ENCODE data around the gene PRL.
A peak's percentile ranks its signal among the peaks of the same experiment; 100 is the strongest.

PRL gene

DNA sequence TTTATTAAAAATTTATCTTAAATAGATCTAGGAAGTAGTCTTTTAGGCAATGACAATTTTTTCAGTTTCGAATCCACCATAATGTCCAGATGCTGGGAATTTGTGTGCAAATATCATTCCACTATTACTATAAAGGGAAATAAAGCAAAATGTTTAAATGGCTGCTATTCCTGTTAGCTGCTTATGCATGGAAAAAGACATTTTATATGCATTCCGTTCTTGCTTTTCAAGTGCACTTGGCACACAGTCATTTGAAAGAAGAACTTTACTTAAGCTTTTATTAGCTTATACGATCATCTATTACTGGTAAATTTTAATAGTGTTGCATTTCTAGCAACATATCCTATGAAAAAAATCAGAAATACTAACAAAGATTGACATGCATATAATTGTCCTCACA, 42.0 kb downstream of the PRL start:
- ChIA-PET POLR2A (ENCODE audit: low non-redundant PET) (no interaction called here), CTCF (interaction anchor here (0.6 kb wide), 1 partner anchor 1673 kb away, joined by 3 read pairs; no protein-coding TSS in a partner anchor)
- no peak for DNase-seq (ENCODE audit: low spot score)
- no peak overlapping the region for H3K27ac ChIP-seq
- TF ChIP-seq, protein P1, sequence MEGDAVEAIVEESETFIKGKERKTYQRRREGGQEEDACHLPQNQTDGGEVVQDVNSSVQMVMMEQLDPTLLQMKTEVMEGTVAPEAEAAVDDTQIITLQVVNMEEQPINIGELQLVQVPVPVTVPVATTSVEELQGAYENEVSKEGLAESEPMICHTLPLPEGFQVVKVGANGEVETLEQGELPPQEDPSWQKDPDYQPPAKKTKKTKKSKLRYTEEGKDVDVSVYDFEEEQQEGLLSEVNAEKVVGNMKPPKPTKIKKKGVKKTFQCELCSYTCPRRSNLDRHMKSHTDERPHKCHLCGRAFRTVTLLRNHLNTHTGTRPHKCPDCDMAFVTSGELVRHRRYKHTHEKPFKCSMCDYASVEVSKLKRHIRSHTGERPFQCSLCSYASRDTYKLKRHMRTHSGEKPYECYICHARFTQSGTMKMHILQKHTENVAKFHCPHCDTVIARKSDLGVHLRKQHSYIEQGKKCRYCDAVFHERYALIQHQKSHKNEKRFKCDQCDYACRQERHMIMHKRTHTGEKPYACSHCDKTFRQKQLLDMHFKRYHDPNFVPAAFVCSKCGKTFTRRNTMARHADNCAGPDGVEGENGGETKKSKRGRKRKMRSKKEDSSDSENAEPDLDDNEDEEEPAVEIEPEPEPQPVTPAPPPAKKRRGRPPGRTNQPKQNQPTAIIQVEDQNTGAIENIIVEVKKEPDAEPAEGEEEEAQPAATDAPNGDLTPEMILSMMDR (conservative IDR thresholded peaks at IDR 0.05; ENCODE audit: low read depth): no peak

DNA sequence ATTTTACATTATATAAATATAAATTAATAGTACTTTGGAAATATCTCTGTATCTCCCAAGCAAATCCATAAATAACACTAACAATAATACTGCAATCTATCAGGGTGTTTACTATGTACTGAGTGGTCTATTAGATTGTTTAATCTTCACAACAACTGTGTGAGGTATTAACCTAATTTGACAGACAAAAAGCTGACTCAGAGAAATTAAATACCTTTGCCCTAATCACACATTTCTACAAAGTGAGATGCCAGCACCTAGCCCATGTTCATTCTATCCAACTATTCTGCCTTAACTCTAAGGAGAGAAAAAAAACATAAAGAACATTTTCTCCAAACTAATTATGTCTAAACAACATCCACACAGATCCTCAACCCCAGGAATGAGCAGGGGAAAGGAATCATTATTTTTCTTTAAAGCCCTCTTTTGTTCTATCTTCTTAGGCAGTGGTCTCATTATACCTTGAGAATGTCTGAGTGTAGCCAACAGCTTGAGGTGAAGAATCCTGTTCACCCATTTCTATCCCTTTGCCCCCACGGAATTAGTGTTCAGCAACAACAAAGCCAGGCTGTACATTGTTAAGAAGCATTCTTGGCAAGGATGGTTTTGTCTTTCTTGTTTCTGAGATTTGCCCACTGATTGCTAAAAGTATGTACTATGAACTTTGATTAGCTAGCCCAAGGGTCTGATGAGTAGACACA, 42.7 kb downstream of the PRL start:
- ChIA-PET CTCF (interaction anchor here (0.6 kb wide), 1 partner anchor 1672 kb away, joined by 3 read pairs; no protein-coding TSS in a partner anchor), POLR2A (ENCODE audit: low non-redundant PET) (no interaction called here)
- no peak overlapping the region for H3K27ac ChIP-seq
- DNase-seq (ENCODE audit: low spot score): no peak
- TF ChIP-seq, protein P1 (conservative IDR thresholded peaks at IDR 0.05; ENCODE audit: low read depth): no peak

DNA sequence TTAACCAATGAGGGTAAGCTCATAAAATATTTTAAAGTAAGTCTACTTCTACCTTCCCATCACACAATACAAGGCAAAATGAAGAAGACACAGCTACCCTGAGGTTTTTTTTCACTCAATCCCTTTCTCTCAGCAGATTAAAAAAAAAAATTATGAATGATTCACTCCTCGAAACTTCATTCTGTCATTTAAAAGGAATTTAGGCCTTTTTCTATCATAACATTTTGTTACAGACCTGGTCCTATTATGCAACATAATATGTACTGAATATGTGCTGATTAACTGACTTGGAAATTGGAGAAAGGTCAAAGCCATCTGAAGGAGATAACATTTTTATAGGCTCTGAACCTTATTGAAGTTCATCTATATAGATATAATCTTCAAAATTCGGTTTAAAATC, 45.5 kb downstream of the PRL start:
- TF ChIP-seq, protein P1 (conservative IDR thresholded peaks at IDR 0.05; ENCODE audit: low read depth): no peak
- ChIA-PET POLR2A (ENCODE audit: low non-redundant PET) (no interaction called here), CTCF (no interaction called here)
- H3K27ac ChIP-seq: no peak overlapping the region
- DNase-seq (ENCODE audit: low spot score): peak; percentile 74

DNA sequence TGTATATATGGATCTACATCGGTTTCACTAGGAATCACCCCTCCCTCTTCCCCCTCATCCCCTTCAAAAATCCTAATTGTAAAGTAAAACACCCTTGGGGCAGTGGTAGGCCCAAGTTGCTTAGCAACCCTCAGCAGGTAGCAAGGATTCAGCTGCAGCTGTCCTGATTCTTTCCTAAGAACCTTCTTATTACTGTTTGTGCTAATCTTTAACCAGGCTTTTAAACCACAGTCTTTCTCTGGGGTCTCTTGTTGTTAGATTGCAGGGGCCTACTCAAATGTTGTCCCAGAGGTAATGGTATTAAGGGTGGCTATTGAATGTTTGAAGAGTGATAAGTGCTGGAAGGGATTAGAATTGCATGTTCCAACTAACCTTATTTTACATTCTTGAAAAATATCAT, 46.4 kb downstream of the PRL start:
- ChIA-PET CTCF (no interaction called here), POLR2A (ENCODE audit: low non-redundant PET) (no interaction called here)
- TF ChIP-seq, protein P1 (conservative IDR thresholded peaks at IDR 0.05; ENCODE audit: low read depth): no peak
- no peak for DNase-seq (ENCODE audit: low spot score)
- H3K27ac ChIP-seq: no peak overlapping the region

DNA sequence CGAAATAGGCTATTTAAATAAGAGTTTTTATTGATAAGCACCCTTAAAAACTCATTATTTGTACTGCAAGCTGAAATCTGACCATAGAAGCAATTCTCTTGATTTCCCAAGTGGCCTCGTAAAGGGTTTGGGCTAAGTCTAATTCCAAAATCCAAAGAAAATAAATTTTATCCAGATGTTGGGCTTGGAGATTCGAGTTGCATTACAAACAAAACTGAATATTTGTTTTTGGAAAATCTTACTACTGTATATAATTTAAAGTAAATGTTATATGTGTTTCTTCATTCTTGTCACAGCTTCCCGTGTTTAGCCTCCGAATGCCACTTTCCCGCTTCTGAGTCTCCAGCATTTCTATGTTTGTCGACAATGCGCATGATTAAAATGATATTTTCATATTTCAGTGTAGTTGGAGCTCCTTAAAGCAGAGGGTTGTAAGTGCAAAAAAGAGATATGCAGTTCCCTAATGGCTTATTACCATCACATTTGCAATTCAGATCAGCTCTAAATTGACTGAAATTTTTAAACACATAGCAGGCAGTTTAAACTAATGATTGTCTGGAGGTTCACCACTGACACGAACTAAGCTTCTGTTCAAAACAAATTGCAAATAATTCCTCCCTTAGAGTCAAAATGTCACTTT, 47.0 kb downstream of the PRL start:
- no peak overlapping the region for H3K27ac ChIP-seq
- ChIA-PET POLR2A (ENCODE audit: low non-redundant PET) (no interaction called here), CTCF (interaction anchor here (0.7 kb wide), 1 partner anchor 535 kb away, joined by 3 read pairs; no protein-coding TSS in a partner anchor)
- no peak for DNase-seq (ENCODE audit: low spot score)
- TF ChIP-seq, protein P1 (conservative IDR thresholded peaks at IDR 0.05; ENCODE audit: low read depth): no peak

DNA sequence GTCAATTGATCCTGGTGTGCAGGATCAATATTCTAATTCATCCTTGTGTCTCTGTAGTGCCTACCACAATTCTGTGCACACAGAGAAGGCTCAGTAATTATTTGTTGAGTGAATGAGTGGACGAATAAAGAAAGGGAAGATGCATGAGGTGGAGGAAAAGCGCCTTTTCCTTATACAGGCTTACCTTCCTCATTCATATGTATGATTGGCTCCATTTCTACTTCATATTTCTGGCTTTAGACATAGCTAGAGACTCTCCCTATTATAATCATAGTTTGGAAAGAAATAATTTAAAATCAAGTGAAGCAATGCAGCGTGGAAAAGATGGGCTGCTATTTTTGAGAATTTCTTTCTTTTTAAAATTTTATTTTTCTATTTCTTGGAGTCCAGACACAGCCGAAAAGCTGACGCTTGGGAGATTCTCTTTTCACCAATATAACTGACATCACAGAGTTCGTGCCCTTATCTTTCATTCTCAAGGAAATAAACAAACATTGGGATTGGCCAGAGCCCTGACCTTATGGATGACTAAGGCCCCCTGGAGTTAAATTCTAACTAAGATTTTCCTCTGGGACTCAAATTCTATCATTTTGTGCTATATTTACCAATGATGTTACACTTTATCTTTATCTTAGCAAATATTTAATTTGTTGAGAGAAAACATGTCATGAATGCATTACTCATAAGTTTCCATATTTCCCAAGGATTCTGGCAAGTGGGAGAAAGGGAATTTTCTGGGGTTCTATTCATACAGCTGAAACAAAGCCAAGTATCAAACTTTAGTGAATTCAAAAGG, 48.1 kb downstream of the PRL start:
- TF ChIP-seq, protein P1 (conservative IDR thresholded peaks at IDR 0.05; ENCODE audit: low read depth): no peak
- POLR2A ChIA-PET (ENCODE audit: low non-redundant PET): no interaction called here
- no peak overlapping the region for H3K27ac ChIP-seq
- CTCF ChIA-PET: no interaction called here
- peak; percentile 4 for DNase-seq (ENCODE audit: low spot score)
